Erythroblast (primary cell): Measurements from ENCODE around the gene KCND3.

ENCODE experiments used
- GATA1 ChIP-seq: IDR thresholded peaks from 2 replicates; pipeline ENCODE4 v1.6.1; 2011; ENCODE audit warnings: low read depth, mild to moderate bottlenecking, control low read depth, low read length, moderate library complexity
- POLR2A ChIP-seq: IDR thresholded peaks from 2 replicates; pipeline ENCODE4 v1.6.1; 2011; ENCODE audit warnings: mild to moderate bottlenecking, low read length

- TF ChIP-seq POLR2A (no peak), GATA1 (no peak)
Measured at GRCh38 chr1:111987502-111987901, 2.0 kb downstream of the KCND3 start.
